Astrocyte (in vitro differentiated cells and primary cell): Measurements from ENCODE around the gene GABRQ. TPM values are rescaled to one million over a fixed set of nuclear protein-coding genes. Genes with fewer than 3 reads are reported as not detected.

Source experiments
- DNase-seq: peaks from one replicate; pipeline ENCODE4 v3.0.0-alpha.2; 2010; ENCODE audit warnings: low read depth
- FAIRE-seq: peaks from 2 replicates; lab custom pipeline; 2011; peaks lifted over from hg19 to GRCh38; lab: Jason Lieb, UNC
- H2AFZ ChIP-seq: 2 replicates; pipeline ENCODE4 v1.6.0; 2012; ENCODE audit warnings: low read depth, low read length, inconsistent platforms
- H3K27ac ChIP-seq: 2 replicates; pipeline ENCODE4 v1.5.1; 2011; ENCODE audit warnings: low read depth, low read length, inconsistent platforms
- H3K27me3 ChIP-seq: 2 replicates; pipeline ENCODE4 v1.6.0; 2011; ENCODE audit warnings: low read length, inconsistent platforms; ENCODE audit not compliant: insufficient read depth
- H3K36me3 ChIP-seq: 2 replicates; pipeline ENCODE4 v1.5.1; 2011; ENCODE audit warnings: low read length, inconsistent platforms; ENCODE audit not compliant: insufficient read depth
- H3K4me1 ChIP-seq: 2 replicates; pipeline ENCODE4 v1.5.1; 2011; ENCODE audit warnings: low read length, inconsistent platforms; ENCODE audit not compliant: insufficient read depth
- H3K4me2 ChIP-seq: 2 replicates; pipeline ENCODE4 v1.6.0; 2012; ENCODE audit warnings: low read length, inconsistent platforms
- H3K4me3 ChIP-seq: 2 replicates; pipeline ENCODE4 v1.5.1; 2011; ENCODE audit warnings: low read depth, mild to moderate bottlenecking, low read length, inconsistent platforms; ENCODE audit not compliant: insufficient read depth
- H3K79me2 ChIP-seq: 2 replicates; pipeline ENCODE4 v1.6.0; 2012; ENCODE audit warnings: mild to moderate bottlenecking, low read length, inconsistent platforms; ENCODE audit not compliant: insufficient read depth
- H3K9ac ChIP-seq: 2 replicates; pipeline ENCODE4 v1.6.0; 2012; ENCODE audit warnings: mild to moderate bottlenecking, low read length, inconsistent platforms
- H3K9me3 ChIP-seq: 2 replicates; pipeline ENCODE4 v1.5.1; 2012; ENCODE audit warnings: low read depth, mild to moderate bottlenecking, low read length, inconsistent platforms; ENCODE audit not compliant: insufficient read depth
- H4K20me1 ChIP-seq: 2 replicates; pipeline ENCODE4 v1.6.0; 2012; ENCODE audit warnings: low read length, inconsistent platforms; ENCODE audit not compliant: insufficient read depth
- H3K27ac Mint-ChIP-seq: one replicate; pipeline ENCODE4 v1.8.0; 2021; ENCODE audit warnings: mild to moderate bottlenecking, mixed read lengths; ENCODE audit not compliant: unreplicated experiment
- H3K27me3 Mint-ChIP-seq: one replicate; pipeline ENCODE4 v1.8.0; 2021; ENCODE audit warnings: low read depth, mixed read lengths; ENCODE audit not compliant: unreplicated experiment
- H3K36me3 Mint-ChIP-seq: one replicate; pipeline ENCODE4 v1.8.0; 2021; ENCODE audit warnings: low read depth, mixed read lengths; ENCODE audit not compliant: unreplicated experiment
- H3K4me1 Mint-ChIP-seq: one replicate; pipeline ENCODE4 v1.8.0; 2021; ENCODE audit warnings: low read depth, mixed read lengths; ENCODE audit not compliant: unreplicated experiment
- H3K4me3 Mint-ChIP-seq: one replicate; pipeline ENCODE4 v1.8.0; 2021; ENCODE audit warnings: mild to moderate bottlenecking, moderate library complexity, mixed read lengths; ENCODE audit not compliant: unreplicated experiment
- H3K9me3 Mint-ChIP-seq: one replicate; pipeline ENCODE4 v1.8.0; 2021; ENCODE audit warnings: mild to moderate bottlenecking, mixed read lengths; ENCODE audit not compliant: unreplicated experiment
- EZH2 ChIP-seq: IDR thresholded peaks from 2 replicates; pipeline ENCODE4 v1.6.1; 2012; ENCODE audit warnings: mild to moderate bottlenecking, low read length, inconsistent platforms; ENCODE audit not compliant: insufficient read depth
- total RNA-seq: library from RNA; stranded (reverse); gene quantifications from 2 replicates; pipeline ENCODE4 v1.2.1, GENCODE V29; 2021
- TF ChIP-seq, protein P1 (sequence below): IDR thresholded peaks from 2 replicates; pipeline ENCODE4 v1.5.1; 2011; ENCODE audit warnings: low read depth, mild to moderate bottlenecking, inconsistent platforms, low read length, moderate library complexity; ENCODE audit not compliant: insufficient read depth

The GABRQ gene
- total RNA-seq, 1 donor from 2014 or later, result 0.41 TPM

DNA sequence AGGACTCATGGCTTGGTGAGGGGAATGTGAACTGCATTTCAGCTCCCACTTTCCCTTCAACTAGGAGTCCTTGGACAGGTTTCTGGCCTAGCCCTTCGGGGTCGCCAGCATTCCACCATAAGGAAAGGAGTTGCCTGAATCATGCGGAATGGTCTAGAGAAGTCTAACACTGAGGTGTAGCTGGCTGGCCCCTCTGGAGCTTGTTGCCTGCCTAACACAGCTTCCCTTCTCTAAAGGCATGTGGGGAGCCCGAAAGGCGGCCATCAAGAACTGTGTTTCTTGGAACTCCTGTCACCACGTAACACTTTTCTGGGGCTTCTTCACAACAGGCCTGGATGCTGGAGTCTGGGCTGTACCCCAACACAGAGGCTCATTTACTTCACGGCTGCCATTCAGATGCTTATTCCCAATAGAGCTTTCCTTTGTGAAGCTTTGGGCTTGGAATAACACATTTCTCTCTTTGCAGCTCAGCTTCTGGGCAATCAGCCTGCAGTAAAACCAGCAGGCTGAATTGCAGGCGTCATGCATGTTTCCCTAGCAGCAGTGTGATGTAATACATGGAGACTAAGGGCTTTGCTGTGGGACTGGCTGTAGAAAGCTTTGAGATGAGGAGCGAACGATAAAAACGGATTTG lies 5.4 kb downstream of the GABRQ start:
- Mint-ChIP-seq H3K27ac (no peak overlapping the region), H3K4me3 (no peak overlapping the region), H3K4me1 (no peaks in the 10 kb centered on the region), H3K36me3 (no peaks in the 10 kb centered on the region), H3K9me3 (no peaks in the 10 kb centered on the region), H3K27me3 (peaks cover 18% of the 10 kb centered on the region)
- no peak overlapping the region for H3K4me3 ChIP-seq
- no peak for DNase-seq
- no peaks in the 10 kb centered on the region for H3K4me1 ChIP-seq
- no peak overlapping the region for H3K9ac ChIP-seq
- H3K9me3 ChIP-seq, result no peaks in the 10 kb centered on the region
- no peak overlapping the region for H2AFZ ChIP-seq
- H3K27me3 ChIP-seq, result no peaks in the 10 kb centered on the region
- no peak overlapping the region for H3K4me2 ChIP-seq
- FAIRE-seq, result no peak
- no peaks in the 10 kb centered on the region for H3K36me3 ChIP-seq
- no peaks in the 10 kb centered on the region for H4K20me1 ChIP-seq
- no peak overlapping the region for H3K27ac ChIP-seq
- H3K79me2 ChIP-seq, result no peaks in the 10 kb centered on the region
- TF ChIP-seq, protein P1, sequence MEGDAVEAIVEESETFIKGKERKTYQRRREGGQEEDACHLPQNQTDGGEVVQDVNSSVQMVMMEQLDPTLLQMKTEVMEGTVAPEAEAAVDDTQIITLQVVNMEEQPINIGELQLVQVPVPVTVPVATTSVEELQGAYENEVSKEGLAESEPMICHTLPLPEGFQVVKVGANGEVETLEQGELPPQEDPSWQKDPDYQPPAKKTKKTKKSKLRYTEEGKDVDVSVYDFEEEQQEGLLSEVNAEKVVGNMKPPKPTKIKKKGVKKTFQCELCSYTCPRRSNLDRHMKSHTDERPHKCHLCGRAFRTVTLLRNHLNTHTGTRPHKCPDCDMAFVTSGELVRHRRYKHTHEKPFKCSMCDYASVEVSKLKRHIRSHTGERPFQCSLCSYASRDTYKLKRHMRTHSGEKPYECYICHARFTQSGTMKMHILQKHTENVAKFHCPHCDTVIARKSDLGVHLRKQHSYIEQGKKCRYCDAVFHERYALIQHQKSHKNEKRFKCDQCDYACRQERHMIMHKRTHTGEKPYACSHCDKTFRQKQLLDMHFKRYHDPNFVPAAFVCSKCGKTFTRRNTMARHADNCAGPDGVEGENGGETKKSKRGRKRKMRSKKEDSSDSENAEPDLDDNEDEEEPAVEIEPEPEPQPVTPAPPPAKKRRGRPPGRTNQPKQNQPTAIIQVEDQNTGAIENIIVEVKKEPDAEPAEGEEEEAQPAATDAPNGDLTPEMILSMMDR, result no peak
- no peak for TF ChIP-seq EZH2

DNA sequence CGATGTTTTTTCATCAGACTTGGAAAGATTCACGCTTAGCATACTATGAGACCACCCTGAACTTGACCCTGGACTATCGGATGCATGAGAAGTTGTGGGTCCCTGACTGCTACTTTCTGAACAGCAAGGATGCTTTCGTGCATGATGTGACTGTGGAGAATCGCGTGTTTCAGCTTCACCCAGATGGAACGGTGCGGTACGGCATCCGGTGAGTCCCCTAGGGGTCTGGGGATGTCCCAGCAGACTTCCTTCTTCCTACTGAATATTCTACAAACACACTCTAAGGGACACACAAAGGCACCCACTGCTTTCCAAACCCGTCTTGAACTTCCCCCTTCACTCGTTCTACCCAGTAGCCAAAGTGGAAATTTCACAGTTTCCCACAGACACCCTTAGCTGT lies 9.3 kb downstream of the GABRQ start:
- FAIRE-seq (no peak), DNase-seq (no peak)
- Mint-ChIP-seq H3K27me3 (peaks cover 7% of the 10 kb centered on the region), H3K36me3 (no peaks in the 10 kb centered on the region), H3K9me3 (no peaks in the 10 kb centered on the region), H3K4me3 (no peak overlapping the region), H3K27ac (no peak overlapping the region), H3K4me1 (no peaks in the 10 kb centered on the region)
- Histone ChIP-seq H3K4me2 (no peak overlapping the region), H3K4me3 (no peak overlapping the region), H3K27ac (no peak overlapping the region), H4K20me1 (no peaks in the 10 kb centered on the region), H3K36me3 (no peaks in the 10 kb centered on the region), H3K4me1 (no peaks in the 10 kb centered on the region), H3K27me3 (no peaks in the 10 kb centered on the region), H3K9ac (no peak overlapping the region), H3K79me2 (no peaks in the 10 kb centered on the region), H3K9me3 (no peaks in the 10 kb centered on the region), H2AFZ (no peak overlapping the region)
- TF ChIP-seq EZH2, result no peak
- TF ChIP-seq, protein P1, result no peak

GRCh38 chrX:152647978-152648377 lies 10.3 kb downstream of the GABRQ start:
- Mint-ChIP-seq H3K9me3 (no peaks in the 10 kb centered on the region), H3K4me1 (no peaks in the 10 kb centered on the region), H3K36me3 (no peaks in the 10 kb centered on the region), H3K4me3 (no peak overlapping the region), H3K27ac (no peak overlapping the region), H3K27me3 (peaks cover 7% of the 10 kb centered on the region)
- no peak overlapping the region for H3K9ac ChIP-seq
- no peak overlapping the region for H3K27ac ChIP-seq
- FAIRE-seq, result no peak
- H4K20me1 ChIP-seq, result no peaks in the 10 kb centered on the region
- no peaks in the 10 kb centered on the region for H3K79me2 ChIP-seq
- no peaks in the 10 kb centered on the region for H3K36me3 ChIP-seq
- no peak overlapping the region for H3K4me3 ChIP-seq
- H2AFZ ChIP-seq, result no peak overlapping the region
- no peak overlapping the region for H3K4me2 ChIP-seq
- H3K27me3 ChIP-seq, result no peaks in the 10 kb centered on the region
- TF ChIP-seq EZH2, result no peak
- TF ChIP-seq, protein P1, result no peak
- H3K9me3 ChIP-seq, result no peaks in the 10 kb centered on the region
- no peak for DNase-seq
- no peaks in the 10 kb centered on the region for H3K4me1 ChIP-seq
